Superior temporal gyrus (tissue), 1 donor: ENCODE results near the gene PIGQ.
A peak's percentile ranks its signal among the peaks of the same experiment; 100 is the strongest.

Source experiments
- DNase-seq: peaks from one replicate; pipeline ENCODE4 v3.0.0-alpha.2; 2016; ENCODE audit errors: extremely low spot score

Gene PIGQ

GRCh38 chr16:534135-534534, 35.6 kb upstream of the PIGQ start:
- DNase-seq: no peak

GRCh38 chr16:534856-535445, 34.8 kb upstream of the PIGQ start:
- DNase-seq: no peak

GRCh38 chr16:535446-536405, 34.0 kb upstream of the PIGQ start:
- no peak for DNase-seq

- no peak for DNase-seq
These were observed 33.0 kb upstream of the PIGQ start for GRCh38 chr16:536746-537145.

- DNase-seq: no peak
These were observed 32.1 kb upstream of the PIGQ start for GRCh38 chr16:537415-538335.

- no peak for DNase-seq
These were observed 29.8 kb upstream of the PIGQ start for GRCh38 chr16:539901-540530.

GRCh38 chr16:540645-541340, 29.0 kb upstream of the PIGQ start:
- no peak for DNase-seq

GRCh38 chr16:543301-544164, 26.2 kb upstream of the PIGQ start:
- no peak for DNase-seq

GRCh38 chr16:544517-544916, 25.3 kb upstream of the PIGQ start:
- DNase-seq: no peak

GRCh38 chr16:546909-547770, 22.6 kb upstream of the PIGQ start:
- peak; percentile 53 for DNase-seq

GRCh38 chr16:548586-548985, 21.2 kb upstream of the PIGQ start:
- no peak for DNase-seq

- no peak for DNase-seq
These were observed 20.1 kb upstream of the PIGQ start for GRCh38 chr16:549544-550263.

GRCh38 chr16:551210-551609, 18.6 kb upstream of the PIGQ start:
- DNase-seq: no peak

- no peak for DNase-seq
These were observed 17.6 kb upstream of the PIGQ start for GRCh38 chr16:552171-552570.

GRCh38 chr16:553601-554296, 16.0 kb upstream of the PIGQ start:
- DNase-seq: no peak

GRCh38 chr16:554297-554621, 15.5 kb upstream of the PIGQ start:
- DNase-seq: no peak

- DNase-seq: no peak
These were observed 15.0 kb upstream of the PIGQ start for GRCh38 chr16:554640-555365.
